DOHH2 (cell line): ENCODE data around the gene ROR1.

Experiments
- H3F3A ChIP-seq: fragments of 200-600 bp; sonication (generic), shearing (Covaris generic); 2 replicates; pipeline ENCODE4 v1.6.0; 2016; ENCODE audit warnings: antibody characterized with exemption, mild to moderate bottlenecking; ENCODE audit not compliant: control insufficient read depth, insufficient read depth
- H3K27ac ChIP-seq: fragments of 200-600 bp; sonication (generic); 2 replicates; pipeline ENCODE4 v1.5.1; 2014; ENCODE audit warnings: low read depth, mild to moderate bottlenecking, low read length, moderate library complexity
- H3K27me3 ChIP-seq: fragments of 200-600 bp; sonication (generic); 2 replicates; pipeline ENCODE4 v1.6.1; 2014; ENCODE audit warnings: mild to moderate bottlenecking, low read length, mixed read lengths; ENCODE audit not compliant: control insufficient read depth
- H3K36me3 ChIP-seq: fragments of 200-600 bp; sonication (generic); 2 replicates; pipeline ENCODE4 v1.6.1; 2014; ENCODE audit warnings: mild to moderate bottlenecking, low read length, moderate library complexity, mixed read lengths; ENCODE audit not compliant: control insufficient read depth
- H3K4me1 ChIP-seq: fragments of 200-600 bp; sonication (generic); 2 replicates; pipeline ENCODE4 v1.6.1; 2014; ENCODE audit warnings: mild to moderate bottlenecking, low read length, mixed read lengths; ENCODE audit not compliant: control insufficient read depth
- H3K4me2 ChIP-seq: fragments of 200-600 bp; sonication (generic); 2 replicates; pipeline ENCODE4 v1.6.0; 2014; ENCODE audit warnings: mild to moderate bottlenecking, low read length, moderate library complexity
- H3K4me3 ChIP-seq: fragments of 200-600 bp; sonication (generic); 2 replicates; pipeline ENCODE4 v1.5.1; 2014; ENCODE audit warnings: mild to moderate bottlenecking, low read length, mixed read lengths
- H3K79me2 ChIP-seq: fragments of 200-600 bp; sonication (generic); 2 replicates; pipeline ENCODE4 v1.6.1; 2014; ENCODE audit warnings: mild to moderate bottlenecking, low read length, mixed read lengths; ENCODE audit not compliant: control insufficient read depth
- H3K9me2 ChIP-seq: fragments of 200-600 bp; sonication (generic); replicated peaks from 2 replicates; pipeline ENCODE4 v1.6.1; 2014; ENCODE audit warnings: mild to moderate bottlenecking, low read length, mixed read lengths; ENCODE audit not compliant: control insufficient read depth
- H3K9me3 ChIP-seq: fragments of 200-600 bp; sonication (generic); 2 replicates; pipeline ENCODE4 v1.6.1; 2014; ENCODE audit warnings: antibody characterized with exemption, low read length, mixed read lengths; ENCODE audit not compliant: control insufficient read depth, insufficient read depth
- H4K20me1 ChIP-seq: fragments of 200-600 bp; sonication (generic); 2 replicates; pipeline ENCODE4 v1.6.0; 2014; ENCODE audit warnings: low read depth, mild to moderate bottlenecking, antibody characterized with exemption, low read length, moderate library complexity; ENCODE audit not compliant: control insufficient read depth, insufficient read depth
- EZH2phosphoT487 ChIP-seq: fragments of 200-600 bp; sonication (generic); IDR thresholded peaks from 2 replicates; pipeline ENCODE4 v1.6.1; 2017; ENCODE audit warnings: borderline replicate concordance, mild to moderate bottlenecking, antibody characterized with exemption, low read length, moderate library complexity, mixed read lengths
- TF ChIP-seq, protein P1 (sequence below): fragments of 200-600 bp; sonication (generic); IDR thresholded peaks from one replicate; pipeline ENCODE4 v1.5.1; 2014; ENCODE audit warnings: antibody characterized with exemption, mild to moderate bottlenecking, low read depth, low read length; ENCODE audit not compliant: poor library complexity, severe bottlenecking

Gene ROR1

GRCh38 chr1:63887809-63888208 lies 114.0 kb downstream of the ROR1 start:
- Histone ChIP-seq H3K4me3 (no peak overlapping the region), H3K9me3 (no peaks in the 10 kb centered on the region), H3K79me2 (no peaks in the 10 kb centered on the region), H3K4me1 (peaks cover 24% of the 10 kb centered on the region), H3K27ac (no peak overlapping the region), H3K27me3 (no peaks in the 10 kb centered on the region), H3F3A (no peaks in the 10 kb centered on the region), H3K4me2 (no peak overlapping the region), H4K20me1 (no peaks in the 10 kb centered on the region), H3K9me2 (no peaks in the 10 kb centered on the region), H3K36me3 (no peaks in the 10 kb centered on the region)
- TF ChIP-seq, protein P1, sequence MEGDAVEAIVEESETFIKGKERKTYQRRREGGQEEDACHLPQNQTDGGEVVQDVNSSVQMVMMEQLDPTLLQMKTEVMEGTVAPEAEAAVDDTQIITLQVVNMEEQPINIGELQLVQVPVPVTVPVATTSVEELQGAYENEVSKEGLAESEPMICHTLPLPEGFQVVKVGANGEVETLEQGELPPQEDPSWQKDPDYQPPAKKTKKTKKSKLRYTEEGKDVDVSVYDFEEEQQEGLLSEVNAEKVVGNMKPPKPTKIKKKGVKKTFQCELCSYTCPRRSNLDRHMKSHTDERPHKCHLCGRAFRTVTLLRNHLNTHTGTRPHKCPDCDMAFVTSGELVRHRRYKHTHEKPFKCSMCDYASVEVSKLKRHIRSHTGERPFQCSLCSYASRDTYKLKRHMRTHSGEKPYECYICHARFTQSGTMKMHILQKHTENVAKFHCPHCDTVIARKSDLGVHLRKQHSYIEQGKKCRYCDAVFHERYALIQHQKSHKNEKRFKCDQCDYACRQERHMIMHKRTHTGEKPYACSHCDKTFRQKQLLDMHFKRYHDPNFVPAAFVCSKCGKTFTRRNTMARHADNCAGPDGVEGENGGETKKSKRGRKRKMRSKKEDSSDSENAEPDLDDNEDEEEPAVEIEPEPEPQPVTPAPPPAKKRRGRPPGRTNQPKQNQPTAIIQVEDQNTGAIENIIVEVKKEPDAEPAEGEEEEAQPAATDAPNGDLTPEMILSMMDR, result no peak
- no peak for TF ChIP-seq EZH2phosphoT487

GRCh38 chr1:63888984-63889383 lies 115.2 kb downstream of the ROR1 start:
- Histone ChIP-seq H3K9me3 (no peaks in the 10 kb centered on the region), H3K79me2 (no peaks in the 10 kb centered on the region), H3K4me3 (no peak overlapping the region), H3F3A (no peaks in the 10 kb centered on the region), H3K4me2 (no peak overlapping the region), H3K9me2 (no peaks in the 10 kb centered on the region), H3K27ac (no peak overlapping the region), H4K20me1 (no peaks in the 10 kb centered on the region), H3K36me3 (no peaks in the 10 kb centered on the region), H3K4me1 (peaks cover 35% of the 10 kb centered on the region), H3K27me3 (no peaks in the 10 kb centered on the region)
- TF ChIP-seq, protein P1, result no peak
- no peak for TF ChIP-seq EZH2phosphoT487

- H3F3A ChIP-seq, result no peaks in the 10 kb centered on the region
- H3K36me3 ChIP-seq, result no peaks in the 10 kb centered on the region
- no peaks in the 10 kb centered on the region for H3K9me2 ChIP-seq
- no peak for TF ChIP-seq EZH2phosphoT487
- TF ChIP-seq, protein P1, result no peak
- no peak overlapping the region for H3K4me3 ChIP-seq
- H3K9me3 ChIP-seq, result no peaks in the 10 kb centered on the region
- H4K20me1 ChIP-seq, result no peaks in the 10 kb centered on the region
- no peak overlapping the region for H3K4me2 ChIP-seq
- no peaks in the 10 kb centered on the region for H3K79me2 ChIP-seq
- no peaks in the 10 kb centered on the region for H3K27me3 ChIP-seq
- H3K4me1 ChIP-seq, result peaks cover 36% of the 10 kb centered on the region
- no peak overlapping the region for H3K27ac ChIP-seq
These were observed 116.7 kb downstream of the ROR1 start for GRCh38 chr1:63890468-63890867.
